Activated CD4-positive, alpha-beta memory T cell treated with anti-CD3 and anti-CD28 coated beads, Interleukin-2, amount 10 ng/mL, durations not matched to agents 7 days and 5 days (primary cell): ENCODE measurements around the gene CAVIN2. TPM values are rescaled to one million over a fixed set of nuclear protein-coding genes. Genes with fewer than 3 reads are reported as not detected.

ENCODE experiments used
- CTCF ChIA-PET: fragments of 350-600 bp; sonication (Branson Sonifier 250); formaldehyde crosslinking; loops from one replicate; lab custom pipeline; 2021; ENCODE audit warnings: antibody characterized with exemption, inconsistent platforms; lab: Charles Lee
- POLR2A ChIA-PET: fragments of 350-600 bp; sonication (Branson Sonifier 250); formaldehyde crosslinking; loops from one replicate; lab custom pipeline; 2021; ENCODE audit warnings: antibody characterized with exemption; lab: Charles Lee
- DNase-seq: peaks from one replicate; pipeline ENCODE4 v3.0.0-alpha.2; 2020
- H3K27ac Mint-ChIP-seq: one replicate; pipeline ENCODE4 v1.8.0; 2021; ENCODE audit warnings: mild to moderate bottlenecking, mixed read lengths
- H3K27me3 Mint-ChIP-seq: one replicate; pipeline ENCODE4 v1.8.0; 2021; ENCODE audit warnings: mixed read lengths
- H3K36me3 Mint-ChIP-seq: one replicate; pipeline ENCODE4 v1.8.0; 2021; ENCODE audit warnings: low read depth, mixed read lengths
- H3K4me1 Mint-ChIP-seq: one replicate; pipeline ENCODE4 v1.8.0; 2021; ENCODE audit warnings: mixed read lengths
- H3K4me3 Mint-ChIP-seq: one replicate; pipeline ENCODE4 v1.8.0; 2021; ENCODE audit warnings: mild to moderate bottlenecking, mixed read lengths
- H3K9me3 Mint-ChIP-seq: one replicate; pipeline ENCODE4 v1.8.0; 2021; ENCODE audit warnings: mixed read lengths
- total RNA-seq, 2 experiments: library from RNA; stranded (reverse); gene quantifications; one replicate each; pipeline ENCODE4 v1.2.3, GENCODE V29; 2021

The CAVIN2 gene, protein sequence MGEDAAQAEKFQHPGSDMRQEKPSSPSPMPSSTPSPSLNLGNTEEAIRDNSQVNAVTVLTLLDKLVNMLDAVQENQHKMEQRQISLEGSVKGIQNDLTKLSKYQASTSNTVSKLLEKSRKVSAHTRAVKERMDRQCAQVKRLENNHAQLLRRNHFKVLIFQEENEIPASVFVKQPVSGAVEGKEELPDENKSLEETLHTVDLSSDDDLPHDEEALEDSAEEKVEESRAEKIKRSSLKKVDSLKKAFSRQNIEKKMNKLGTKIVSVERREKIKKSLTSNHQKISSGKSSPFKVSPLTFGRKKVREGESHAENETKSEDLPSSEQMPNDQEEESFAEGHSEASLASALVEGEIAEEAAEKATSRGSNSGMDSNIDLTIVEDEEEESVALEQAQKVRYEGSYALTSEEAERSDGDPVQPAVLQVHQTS
- not detected for total RNA-seq

DNA sequence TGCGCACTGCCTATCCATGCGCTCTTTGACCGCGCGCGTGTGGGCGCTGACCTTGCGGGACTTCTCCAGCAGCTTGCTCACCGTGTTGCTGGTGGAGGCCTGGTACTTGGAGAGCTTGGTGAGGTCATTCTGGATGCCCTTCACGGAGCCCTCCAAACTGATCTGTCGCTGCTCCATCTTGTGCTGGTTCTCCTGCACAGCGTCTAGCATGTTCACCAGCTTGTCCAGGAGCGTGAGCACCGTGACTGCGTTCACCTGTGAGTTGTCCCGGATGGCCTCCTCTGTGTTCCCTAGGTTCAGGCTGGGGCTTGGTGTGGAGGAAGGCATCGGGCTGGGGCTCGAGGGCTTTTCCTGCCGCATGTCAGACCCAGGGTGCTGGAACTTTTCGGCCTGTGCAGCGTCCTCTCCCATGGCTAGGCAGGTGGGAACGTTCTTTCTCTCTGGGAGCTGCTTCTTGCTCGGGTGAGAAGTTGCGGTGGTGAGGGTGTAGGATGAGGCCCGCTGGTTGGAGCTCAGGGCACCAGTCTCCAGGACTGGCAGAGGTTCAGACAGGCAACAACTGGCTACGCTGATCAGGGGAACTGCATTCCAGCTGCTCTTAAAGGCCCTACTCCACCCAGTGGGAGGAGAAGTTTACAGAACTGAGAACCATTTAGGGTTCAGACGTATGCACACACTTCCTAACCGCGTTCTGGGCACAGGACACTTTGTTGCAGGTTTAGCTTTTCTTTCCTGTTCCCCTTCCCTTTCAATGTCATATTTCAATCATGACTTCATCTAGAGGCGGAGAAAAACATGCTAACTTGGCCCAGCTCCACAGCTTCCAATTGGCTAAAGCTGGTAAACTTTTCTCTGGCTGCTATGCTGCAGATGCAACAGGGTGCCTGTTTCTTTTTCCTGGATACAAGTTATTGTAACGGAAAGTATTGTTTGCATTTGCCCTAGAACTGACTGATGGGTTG, at the start of gene CAVIN2:
CAVIN2 (minus strand) TSS at position 574 of the 962 bp plus-strand sequence; CDS start at position 411, 163 bp downstream.
- Mint-ChIP-seq H3K36me3 (no peaks in the 10 kb centered on the region), H3K4me3 (no peak within 1 kb of the TSS), H3K27ac (no peak within 1 kb of the TSS), H3K27me3 (peaks cover 49% of the 10 kb centered on the region), H3K9me3 (no peaks in the 10 kb centered on the region), H3K4me1 (peaks cover 2% of the 10 kb centered on the region)
- DNase-seq = no peak
- ChIA-PET CTCF (interaction anchor here (1.0 kb wide), 1 partner anchor 280 kb away, joined by 3 read pairs; no protein-coding TSS in a partner anchor), POLR2A (no interaction called here)

DNA sequence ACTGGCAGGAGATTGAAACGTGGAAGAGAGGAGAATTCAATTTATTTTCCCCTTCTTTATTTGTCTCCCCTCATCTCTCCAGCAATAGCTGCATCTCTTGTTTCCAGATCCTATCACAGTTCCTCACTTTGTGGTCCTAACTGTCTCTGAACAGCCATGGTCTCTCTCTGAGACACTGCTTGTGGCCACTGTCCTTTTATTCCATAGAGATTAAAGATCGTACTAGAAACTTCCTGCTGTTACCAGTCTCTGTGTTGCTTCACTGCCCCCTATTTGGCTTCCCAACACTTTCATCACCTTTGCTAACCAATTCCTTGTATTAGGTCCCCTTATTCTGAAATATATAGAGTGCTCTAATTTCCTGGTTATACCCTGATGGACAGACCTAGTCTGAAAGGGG, 48.9 kb upstream of the CAVIN2 start:
- DNase-seq = no peak
- POLR2A ChIA-PET = no interaction called here
- no peaks in the 10 kb centered on the region for H3K9me3 Mint-ChIP-seq
- H3K27me3 Mint-ChIP-seq = peaks cover 5% of the 10 kb centered on the region
- H3K4me3 Mint-ChIP-seq = no peak overlapping the region
- CTCF ChIA-PET = no interaction called here
- H3K4me1 Mint-ChIP-seq = no peaks in the 10 kb centered on the region
- no peaks in the 10 kb centered on the region for H3K36me3 Mint-ChIP-seq
- H3K27ac Mint-ChIP-seq = no peak overlapping the region

DNA sequence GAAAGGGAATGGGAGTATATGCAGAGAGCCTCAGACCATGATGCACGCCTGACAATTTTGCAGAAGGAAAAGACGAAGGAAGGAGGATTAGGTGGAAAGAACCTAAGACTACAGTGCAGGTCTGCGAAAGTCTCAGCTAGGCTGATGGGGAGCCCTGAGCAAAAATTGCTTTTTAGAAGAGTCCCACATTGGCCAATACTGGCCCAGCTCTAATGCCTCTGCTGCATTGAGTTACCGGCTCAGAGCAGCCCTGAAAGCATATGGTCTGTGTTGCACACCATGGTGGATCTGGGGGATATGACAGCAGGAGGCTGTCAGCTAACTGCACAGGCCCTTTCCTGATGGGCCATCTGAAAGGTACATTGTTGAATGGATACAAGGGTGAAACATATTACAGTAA, 48.3 kb upstream of the CAVIN2 start:
- no peaks in the 10 kb centered on the region for H3K4me1 Mint-ChIP-seq
- H3K9me3 Mint-ChIP-seq = no peaks in the 10 kb centered on the region
- DNase-seq = no peak
- peaks cover 5% of the 10 kb centered on the region for H3K27me3 Mint-ChIP-seq
- H3K27ac Mint-ChIP-seq = no peak overlapping the region
- no peak overlapping the region for H3K4me3 Mint-ChIP-seq
- POLR2A ChIA-PET = no interaction called here
- no peaks in the 10 kb centered on the region for H3K36me3 Mint-ChIP-seq
- CTCF ChIA-PET = no interaction called here

GRCh38 chr2:191894681-191895147, 47.8 kb upstream of the CAVIN2 start:
- DNase-seq = no peak
- Mint-ChIP-seq H3K27ac (no peak overlapping the region), H3K27me3 (peaks cover 5% of the 10 kb centered on the region), H3K4me1 (no peaks in the 10 kb centered on the region), H3K9me3 (no peaks in the 10 kb centered on the region), H3K4me3 (no peak overlapping the region), H3K36me3 (no peaks in the 10 kb centered on the region)
- ChIA-PET CTCF (no interaction called here), POLR2A (no interaction called here)

GRCh38 chr2:191892391-191892790, 45.5 kb upstream of the CAVIN2 start:
- H3K27me3 Mint-ChIP-seq = peaks cover 5% of the 10 kb centered on the region
- no peaks in the 10 kb centered on the region for H3K4me1 Mint-ChIP-seq
- H3K4me3 Mint-ChIP-seq = no peak overlapping the region
- ChIA-PET POLR2A (no interaction called here), CTCF (no interaction called here)
- H3K36me3 Mint-ChIP-seq = no peaks in the 10 kb centered on the region
- no peak for DNase-seq
- H3K9me3 Mint-ChIP-seq = no peaks in the 10 kb centered on the region
- no peak overlapping the region for H3K27ac Mint-ChIP-seq

GRCh38 chr2:191891656-191892055, 44.8 kb upstream of the CAVIN2 start:
- H3K36me3 Mint-ChIP-seq = no peaks in the 10 kb centered on the region
- H3K4me3 Mint-ChIP-seq = no peak overlapping the region
- no peak for DNase-seq
- peaks cover 5% of the 10 kb centered on the region for H3K27me3 Mint-ChIP-seq
- H3K9me3 Mint-ChIP-seq = no peaks in the 10 kb centered on the region
- H3K27ac Mint-ChIP-seq = no peak overlapping the region
- ChIA-PET POLR2A (no interaction called here), CTCF (no interaction called here)
- H3K4me1 Mint-ChIP-seq = no peaks in the 10 kb centered on the region

DNA sequence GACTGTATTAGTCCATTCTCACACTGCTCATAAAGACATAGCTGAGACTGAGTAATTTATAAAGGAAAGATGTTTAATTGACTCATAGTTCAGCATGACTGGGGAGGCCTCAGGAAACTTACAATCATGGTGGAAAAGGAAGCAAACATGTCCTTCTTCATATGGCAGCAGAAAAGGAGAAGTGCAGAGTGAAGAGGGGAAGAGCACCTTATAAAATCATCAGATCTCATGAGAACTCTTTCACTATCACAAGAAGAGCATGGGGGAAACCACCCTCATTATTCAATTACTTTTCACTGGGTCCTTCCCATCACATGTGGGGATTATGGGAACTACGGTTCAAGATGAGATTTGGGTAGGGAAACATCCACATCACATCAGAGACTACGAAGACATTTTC, 43.0 kb upstream of the CAVIN2 start:
- H3K27ac Mint-ChIP-seq = no peak overlapping the region
- no peaks in the 10 kb centered on the region for H3K9me3 Mint-ChIP-seq
- H3K36me3 Mint-ChIP-seq = no peaks in the 10 kb centered on the region
- no peaks in the 10 kb centered on the region for H3K4me1 Mint-ChIP-seq
- CTCF ChIA-PET = no interaction called here
- no peak for DNase-seq
- H3K27me3 Mint-ChIP-seq = peaks cover 5% of the 10 kb centered on the region
- POLR2A ChIA-PET = no interaction called here
- no peak overlapping the region for H3K4me3 Mint-ChIP-seq

DNA sequence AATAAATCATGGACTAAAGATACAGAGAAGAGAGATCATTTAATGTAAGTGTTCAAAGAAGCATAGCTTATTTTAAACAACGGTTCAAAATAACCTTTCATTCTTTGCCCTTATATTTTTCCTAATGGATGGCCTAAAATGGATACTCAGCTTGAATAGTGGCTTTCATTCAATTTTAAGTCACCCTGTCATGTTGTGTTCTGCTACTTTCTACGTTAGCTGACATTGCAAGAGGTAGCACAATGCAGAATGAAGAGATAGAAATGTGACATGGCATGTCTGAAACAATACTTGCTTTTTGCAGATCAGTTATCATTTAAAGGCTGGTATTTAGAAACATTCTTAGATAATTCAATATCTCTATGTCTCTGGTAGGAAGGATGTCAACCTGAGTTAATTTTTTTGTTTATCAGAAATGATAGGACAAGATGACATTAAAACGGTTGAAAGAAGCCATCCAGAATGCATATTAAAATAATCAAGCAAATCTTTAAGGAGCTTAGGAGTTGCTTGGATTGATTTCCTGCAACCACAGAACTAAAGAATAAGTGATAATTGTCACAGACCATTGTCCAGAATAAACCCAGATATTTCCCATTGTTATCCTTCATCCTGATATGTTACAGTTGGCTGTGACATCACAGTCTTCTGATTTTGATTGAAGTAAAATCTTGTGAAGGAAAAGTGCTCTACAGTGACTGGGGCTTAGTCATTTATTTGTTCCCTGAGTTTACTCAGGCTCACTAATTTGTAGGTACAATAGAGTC, 41.7 kb upstream of the CAVIN2 start:
- no peak for DNase-seq
- no peak overlapping the region for H3K4me3 Mint-ChIP-seq
- no peaks in the 10 kb centered on the region for H3K36me3 Mint-ChIP-seq
- no peaks in the 10 kb centered on the region for H3K4me1 Mint-ChIP-seq
- no peaks in the 10 kb centered on the region for H3K9me3 Mint-ChIP-seq
- ChIA-PET POLR2A (no interaction called here), CTCF (no interaction called here)
- H3K27me3 Mint-ChIP-seq = peaks cover 5% of the 10 kb centered on the region
- H3K27ac Mint-ChIP-seq = no peak overlapping the region

DNA sequence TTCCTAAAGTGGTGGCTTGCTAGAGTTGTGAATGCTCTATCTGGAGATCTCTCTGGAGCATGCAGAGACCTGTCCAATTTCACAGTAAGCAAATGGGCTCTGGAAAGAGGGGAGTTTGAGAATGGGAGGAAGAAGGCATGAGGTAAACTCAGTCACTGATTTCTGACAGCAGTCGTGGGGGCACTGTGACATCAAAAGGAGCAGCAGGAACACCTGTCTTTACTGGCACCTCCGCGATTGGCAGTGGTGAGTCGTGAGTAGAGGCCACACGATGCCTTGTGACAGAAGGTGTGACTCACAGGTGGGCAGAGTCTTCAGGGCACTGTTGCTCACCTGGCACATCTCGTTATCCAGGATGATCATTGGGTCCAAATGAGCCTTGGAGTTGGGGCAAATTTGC, 38.8 kb upstream of the CAVIN2 start:
- CTCF ChIA-PET = no interaction called here
- no peak for DNase-seq
- Mint-ChIP-seq H3K4me3 (no peak overlapping the region), H3K4me1 (no peaks in the 10 kb centered on the region), H3K36me3 (no peaks in the 10 kb centered on the region), H3K27me3 (no peaks in the 10 kb centered on the region), H3K27ac (no peak overlapping the region), H3K9me3 (no peaks in the 10 kb centered on the region)
- POLR2A ChIA-PET = no interaction called here

DNA sequence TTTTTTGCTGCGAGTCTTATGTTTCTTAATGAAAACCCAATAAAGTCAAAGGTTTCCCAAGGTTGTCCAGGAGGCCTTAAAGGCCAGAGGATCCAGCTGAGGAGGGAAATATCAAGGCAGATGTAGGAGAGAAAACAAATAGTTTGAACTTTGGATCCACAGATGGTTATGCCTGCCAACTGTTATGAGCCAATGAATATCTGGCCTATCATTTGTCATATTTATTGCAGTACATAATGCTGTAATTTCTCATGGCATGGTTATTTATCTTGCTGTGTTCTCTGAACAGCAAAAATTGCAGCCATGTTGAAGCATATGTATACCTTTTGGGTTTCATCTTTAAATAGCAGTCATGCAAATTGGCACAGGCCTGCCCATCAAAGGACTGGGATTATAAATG, 38.2 kb upstream of the CAVIN2 start:
- CTCF ChIA-PET = no interaction called here
- no peaks in the 10 kb centered on the region for H3K27me3 Mint-ChIP-seq
- H3K4me1 Mint-ChIP-seq = no peaks in the 10 kb centered on the region
- no peak overlapping the region for H3K4me3 Mint-ChIP-seq
- no peaks in the 10 kb centered on the region for H3K9me3 Mint-ChIP-seq
- H3K27ac Mint-ChIP-seq = no peak overlapping the region
- POLR2A ChIA-PET = no interaction called here
- H3K36me3 Mint-ChIP-seq = no peaks in the 10 kb centered on the region
- DNase-seq = no peak

DNA sequence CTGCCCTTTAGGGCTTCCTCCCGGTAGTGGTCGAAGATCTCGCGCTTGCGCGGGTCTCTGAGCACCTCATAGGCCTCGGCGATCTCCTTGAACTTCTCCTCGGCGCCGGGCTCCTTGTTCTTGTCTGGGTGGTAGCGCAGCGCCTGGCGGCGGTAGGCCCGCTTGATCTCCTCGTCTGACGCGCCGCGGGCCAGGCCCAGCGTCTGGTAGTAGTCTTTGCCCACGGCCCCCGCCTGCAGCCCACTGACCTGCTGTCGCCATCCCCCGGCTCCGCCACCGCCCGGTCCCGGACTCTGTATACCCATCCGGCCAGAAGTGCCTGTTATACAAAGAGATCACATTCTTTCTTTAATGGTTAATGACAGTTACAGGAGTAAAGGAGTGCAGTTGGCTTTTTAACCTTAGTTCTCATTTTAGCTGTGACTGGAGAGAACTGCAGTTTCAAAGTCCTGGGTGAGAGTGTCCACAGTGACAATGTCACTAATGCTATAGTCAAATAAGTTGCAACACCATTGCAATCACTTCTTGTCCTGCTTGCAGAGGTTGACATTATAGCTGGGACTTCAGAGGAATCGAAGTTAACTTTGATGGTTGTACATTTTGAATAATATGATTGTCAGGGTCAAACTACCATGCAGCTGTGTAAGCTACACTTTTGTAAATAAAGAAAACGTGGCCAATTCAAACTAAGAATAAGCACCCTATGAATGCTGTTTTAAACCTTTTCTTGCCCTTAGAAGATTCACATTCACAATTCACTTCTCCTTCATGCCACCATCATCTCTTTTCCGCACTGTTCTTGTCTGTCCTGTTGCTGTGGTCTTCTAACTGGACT, 35.3 kb upstream of the CAVIN2 start:
- Mint-ChIP-seq H3K4me1 (no peaks in the 10 kb centered on the region), H3K9me3 (no peaks in the 10 kb centered on the region), H3K4me3 (no peak overlapping the region), H3K36me3 (no peaks in the 10 kb centered on the region), H3K27me3 (peaks cover 1% of the 10 kb centered on the region), H3K27ac (no peak overlapping the region)
- no peak for DNase-seq
- POLR2A ChIA-PET = no interaction called here
- CTCF ChIA-PET = no interaction called here

DNA sequence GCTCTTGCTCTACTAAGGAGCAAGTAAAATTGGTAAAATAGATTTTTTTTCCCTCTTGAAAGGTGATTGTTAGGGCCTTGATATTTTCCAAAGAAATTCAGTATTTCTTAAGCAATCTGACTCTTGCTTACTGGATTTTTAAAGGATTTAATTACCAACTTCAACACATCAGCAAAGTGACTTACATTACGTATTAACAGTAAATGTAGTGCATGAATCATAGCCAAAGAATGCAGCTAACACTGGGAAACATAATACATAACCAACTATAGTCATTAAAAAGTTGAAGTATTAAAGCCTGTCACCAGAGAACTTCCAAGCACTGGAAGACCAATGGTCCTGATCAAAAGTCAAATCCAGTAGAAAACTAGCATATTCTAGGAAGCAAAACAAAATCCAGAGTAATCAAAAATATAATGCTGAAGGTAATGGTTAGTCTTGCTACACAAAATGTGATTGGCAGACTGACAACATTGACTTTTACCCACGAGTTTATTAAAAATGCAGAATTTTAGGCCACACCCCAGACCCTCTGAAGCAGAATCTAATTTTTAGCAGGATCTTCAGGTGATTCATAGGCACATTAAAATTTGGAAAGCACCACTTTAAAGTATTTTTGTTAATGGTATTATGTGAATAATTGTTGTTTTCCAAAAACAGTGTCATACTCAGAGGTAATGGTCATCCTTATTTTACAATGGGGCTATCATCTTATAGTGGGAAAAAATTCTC, 31.8 kb upstream of the CAVIN2 start:
- Mint-ChIP-seq H3K4me3 (no peak overlapping the region), H3K9me3 (no peaks in the 10 kb centered on the region), H3K36me3 (no peaks in the 10 kb centered on the region), H3K27me3 (peaks cover 1% of the 10 kb centered on the region), H3K4me1 (no peaks in the 10 kb centered on the region), H3K27ac (no peak overlapping the region)
- CTCF ChIA-PET = no interaction called here
- DNase-seq = no peak
- POLR2A ChIA-PET = no interaction called here
